ENCODE data around the gene RPL32. TPM values are rescaled to one million over a fixed set of nuclear protein-coding genes. Genes with fewer than 3 reads are reported as not detected.

RPL32 gene
- total RNA-seq, 1 experiment from 2014 or later = 2,021 TPM

DNA sequence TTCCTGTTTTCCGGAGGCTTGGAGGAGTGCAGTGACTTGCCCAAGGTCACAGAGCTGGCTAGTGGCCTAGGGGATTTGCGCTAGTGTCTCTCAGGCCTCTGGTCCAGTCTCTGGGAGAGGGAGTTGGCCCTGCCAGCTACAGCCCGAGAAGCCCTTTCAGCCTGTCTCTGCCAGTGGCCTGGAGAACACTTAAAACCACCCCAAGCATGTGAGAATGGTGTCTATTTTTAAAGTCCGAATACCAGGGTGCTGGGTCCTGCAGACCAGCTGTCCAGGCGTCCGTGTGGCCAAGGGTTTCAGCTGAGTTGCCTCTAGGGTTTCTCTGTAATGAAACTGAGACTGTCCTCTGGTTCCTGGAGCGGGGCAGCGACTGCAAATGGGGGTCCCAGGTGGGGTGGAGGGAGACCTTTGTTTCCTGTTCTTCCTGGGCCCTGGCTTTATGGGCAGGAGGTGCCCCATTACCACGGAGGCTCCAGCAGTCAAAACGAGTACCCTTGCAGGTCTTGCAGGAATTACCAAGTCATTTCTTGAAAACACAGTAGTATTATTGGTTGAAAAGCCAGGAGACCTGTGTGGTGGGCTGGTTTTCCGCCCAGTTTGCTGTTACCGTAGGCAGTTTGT, 42.7 kb downstream of the RPL32 start:
- H4K5ac ChIP-seq (ENCODE audit: insufficient read length, low read depth, low read length) = no peak overlapping the region
- DNase-seq = no peak
- H3K9me3 ChIP-seq (ENCODE audit: control insufficient read depth, low read depth, low read length) = no peaks in the 10 kb centered on the region
- H3K4ac ChIP-seq (ENCODE audit: low read depth, low read length) = no peak overlapping the region
- no peaks in the 10 kb centered on the region for H3K23me2 ChIP-seq (ENCODE audit: insufficient read length, low read depth, low read length, poor library complexity, severe bottlenecking)
- no peak overlapping the region for H2AK5ac ChIP-seq (ENCODE audit: insufficient read length, low read length)
- H3K27me3 ChIP-seq (ENCODE audit: insufficient read depth, low read length) = no peaks in the 10 kb centered on the region
- H4K91ac ChIP-seq (ENCODE audit: insufficient read length, low read depth, low read length) = no peak overlapping the region
- H3K36me3 Mint-ChIP-seq (ENCODE audit: insufficient read depth in 1 of 3, low read depth in 3 of 3) = peaks cover 0 to 10% (median 4%) of the 10 kb centered on the region in 3 experiments; a peak in 3 of 7 replicates
- no peak overlapping the region for H4K8ac ChIP-seq (replicated peaks; ENCODE audit: insufficient read length, low read depth, low read length)
- H3K79me1 ChIP-seq (ENCODE audit: insufficient read depth, low read depth, low read length, poor library complexity, severe bottlenecking) = no peaks in the 10 kb centered on the region
- H3K23ac ChIP-seq (ENCODE audit: insufficient read length, low read depth, low read length) = no peak overlapping the region
- no peak overlapping the region for H2BK20ac ChIP-seq (ENCODE audit: low read depth, low read length, poor library complexity, severe bottlenecking)
- 0 out of 2 replicates have a peak, but pooled peaks cover 2% of the 10 kb centered on the region for H3K4me1 ChIP-seq (ENCODE audit: insufficient read depth, low read length)
- no peak overlapping the region for H3K27ac ChIP-seq (ENCODE audit: insufficient read length, low read depth, low read length)
- no peak overlapping the region for H3K18ac ChIP-seq (ENCODE audit: insufficient read length, low read depth, low read length)
- no peaks in the 10 kb centered on the region for H4K20me1 ChIP-seq (ENCODE audit: control insufficient read depth, insufficient read depth, insufficient read length)
- no peak overlapping the region for H3K56ac ChIP-seq (ENCODE audit: insufficient read length, low read depth, low read length)
- H3K79me2 ChIP-seq (ENCODE audit: insufficient read depth, low read length) = no peaks in the 10 kb centered on the region
- H3K27me3 Mint-ChIP-seq (ENCODE audit: low read depth) = peaks cover 10% of the 10 kb centered on the region
- WGBS (ENCODE audit: extremely low coverage, insufficient read length, low lambda C conversion rate) = no CpG with 5 or more reads among the region's 12 CpGs
- no peak overlapping the region for H3K9ac ChIP-seq (ENCODE audit: extremely low read depth, insufficient read length, low read length)
- no peak overlapping the region for H2BK5ac ChIP-seq (ENCODE audit: insufficient read length, low read length)
- no peak overlapping the region for H3K14ac ChIP-seq (ENCODE audit: insufficient read depth, low read length)
- no peak overlapping the region for H2BK120ac ChIP-seq (ENCODE audit: low read depth, low read length, poor library complexity, severe bottlenecking)
- TF ChIP-seq, protein P1, sequence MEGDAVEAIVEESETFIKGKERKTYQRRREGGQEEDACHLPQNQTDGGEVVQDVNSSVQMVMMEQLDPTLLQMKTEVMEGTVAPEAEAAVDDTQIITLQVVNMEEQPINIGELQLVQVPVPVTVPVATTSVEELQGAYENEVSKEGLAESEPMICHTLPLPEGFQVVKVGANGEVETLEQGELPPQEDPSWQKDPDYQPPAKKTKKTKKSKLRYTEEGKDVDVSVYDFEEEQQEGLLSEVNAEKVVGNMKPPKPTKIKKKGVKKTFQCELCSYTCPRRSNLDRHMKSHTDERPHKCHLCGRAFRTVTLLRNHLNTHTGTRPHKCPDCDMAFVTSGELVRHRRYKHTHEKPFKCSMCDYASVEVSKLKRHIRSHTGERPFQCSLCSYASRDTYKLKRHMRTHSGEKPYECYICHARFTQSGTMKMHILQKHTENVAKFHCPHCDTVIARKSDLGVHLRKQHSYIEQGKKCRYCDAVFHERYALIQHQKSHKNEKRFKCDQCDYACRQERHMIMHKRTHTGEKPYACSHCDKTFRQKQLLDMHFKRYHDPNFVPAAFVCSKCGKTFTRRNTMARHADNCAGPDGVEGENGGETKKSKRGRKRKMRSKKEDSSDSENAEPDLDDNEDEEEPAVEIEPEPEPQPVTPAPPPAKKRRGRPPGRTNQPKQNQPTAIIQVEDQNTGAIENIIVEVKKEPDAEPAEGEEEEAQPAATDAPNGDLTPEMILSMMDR (conservative IDR thresholded peaks at IDR 0.05) = no peak
- H3K27ac Mint-ChIP-seq = no peak overlapping the region
- H2BK12ac ChIP-seq (ENCODE audit: insufficient read length, low read depth, low read length) = no peak overlapping the region
- no peak overlapping the region for H3K4me3 Mint-ChIP-seq
- peaks cover 6 to 21% of the 10 kb centered on the region in 2 experiments; a peak in 3 of 4 replicates for H3K4me1 Mint-ChIP-seq
- H3K9me3 Mint-ChIP-seq = peaks cover 0 to 4% of the 10 kb centered on the region in 2 experiments; a peak in 2 of 5 replicates
- no peak overlapping the region for H3K4me2 ChIP-seq (ENCODE audit: insufficient read depth, insufficient read length, low read length)
- H2BK15ac ChIP-seq (ENCODE audit: low read depth, low read length) = no peak overlapping the region
- no peak overlapping the region for H3T11ph ChIP-seq (ENCODE audit: low read length)
- no peak overlapping the region for H2AFZ ChIP-seq (ENCODE audit: low read length)
